Suprapubic skin (tissue), 4 donors: Measurements from ENCODE around the gene DBNDD1.

Experiments
- CTCF ChIP-seq, 2 donors: fragments of 200-600 bp in 1 of 2; fragments of 450-650 bp in 1 of 2; sonication (generic) in 1 of 2; IDR thresholded peaks; one replicate each; pipeline ENCODE4 v1.5.1; 2016 to 2019; ENCODE audit warnings: antibody characterized with exemption in 2 of 2, mild to moderate bottlenecking in 1 of 2, moderate library complexity in 1 of 2
- EP300 ChIP-seq: sonication (generic); formaldehyde crosslinking; IDR thresholded peaks from one replicate; pipeline ENCODE4 v1.6.1; 2017; ENCODE audit warnings: antibody characterized with exemption
- POLR2A ChIP-seq, 2 donors: fragments of 450-650 bp; IDR thresholded peaks; one replicate each; pipeline ENCODE4 v1.6.1; 2017; ENCODE audit warnings: antibody characterized with exemption in 2 of 2, mild to moderate bottlenecking in 2 of 2, moderate library complexity in 2 of 2
- POLR2AphosphoS5 ChIP-seq, 3 donors: sonication (generic); formaldehyde crosslinking; IDR thresholded peaks; one replicate each; pipeline ENCODE4 v1.6.1; 2017; ENCODE audit warnings: antibody characterized with exemption in 3 of 3

- TF ChIP-seq CTCF (IDR thresholded peaks at IDR 0.05) = no peak
- TF ChIP-seq POLR2AphosphoS5 (IDR thresholded peaks at IDR 0.05) = no peak
- no peak for TF ChIP-seq POLR2A (IDR thresholded peaks at IDR 0.05)
- TF ChIP-seq EP300 = no peak
Measured at GRCh38 chr16:90028985-90029384, 9.7 kb upstream of the DBNDD1 start.
